DOHH2 (cell line): ENCODE results near the gene HSCB.

Source experiments
- CTCF ChIP-seq: fragments of 200-600 bp; sonication (generic); IDR thresholded peaks from one replicate; pipeline ENCODE4 v1.5.1; 2014; ENCODE audit warnings: antibody characterized with exemption, mild to moderate bottlenecking, low read depth, low read length; ENCODE audit not compliant: poor library complexity, severe bottlenecking
- EZH2phosphoT487 ChIP-seq: fragments of 200-600 bp; sonication (generic); IDR thresholded peaks from 2 replicates; pipeline ENCODE4 v1.6.1; 2017; ENCODE audit warnings: borderline replicate concordance, mild to moderate bottlenecking, antibody characterized with exemption, low read length, moderate library complexity, mixed read lengths

- TF ChIP-seq CTCF (no peak), EZH2phosphoT487 (no peak)
Observed at GRCh38 chr22:28703436-28703835, 38.4 kb upstream of the HSCB start.
